ENCODE results near the gene MSH5.
"Not testable (repeated sequence)": the region's sequence is repeated elsewhere in the genome, so short reads cannot be mapped to it uniquely, and the experiment has no call there.

MSH5 gene

DNA sequence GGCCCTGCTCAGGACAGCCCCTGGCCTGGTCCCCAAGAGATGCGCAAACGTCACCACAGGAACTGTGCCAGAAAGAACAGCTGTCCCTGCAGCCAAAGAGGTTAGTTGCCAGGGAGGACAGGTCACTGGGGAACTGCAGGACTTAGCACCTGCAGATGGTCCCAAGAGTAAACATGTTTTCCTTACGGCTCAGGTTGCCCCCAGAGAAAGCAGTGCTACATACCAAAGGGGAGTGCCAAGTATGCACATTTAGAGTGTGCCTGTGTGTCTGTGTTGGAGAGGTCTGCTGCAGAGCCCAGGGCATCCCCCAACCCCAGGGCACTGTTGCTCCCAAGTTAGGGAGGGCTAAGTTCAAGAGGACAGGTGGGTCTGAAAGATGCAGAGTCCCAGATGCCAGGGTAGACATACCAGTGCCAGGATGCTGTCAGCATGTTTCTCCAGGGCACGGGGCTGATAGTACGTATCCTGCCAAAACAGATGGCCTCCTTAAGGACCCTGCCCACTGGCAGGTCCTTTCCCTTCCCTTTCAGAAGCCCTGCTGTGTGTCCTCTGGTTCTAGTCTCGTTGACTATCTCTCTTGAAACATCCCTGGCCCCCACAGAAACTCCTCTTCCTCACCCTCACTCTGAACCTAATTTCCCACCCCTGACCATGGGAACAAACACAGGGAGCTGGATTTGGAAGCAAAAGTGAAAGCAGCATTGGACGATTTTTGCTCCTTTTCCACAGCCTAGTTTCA, 38.0 kb upstream of the MSH5 start:
- FAIRE-seq (peak; percentile 28), DNase-seq (ENCODE audit: insufficient read length, low spot score) (no peak)
- no peak for TF ChIP-seq SPI1 (IDR thresholded peaks at IDR 0.05; ENCODE audit: low read depth, low read length)
- TF ChIP-seq POLR2A (IDR thresholded peaks at IDR 0.05; ENCODE audit: low read depth, low read length): no peak
- no peak for TF ChIP-seq POU2F2 (IDR thresholded peaks at IDR 0.05; ENCODE audit: low read depth, low read length)
- no peak for TF ChIP-seq PAX5 (IDR thresholded peaks at IDR 0.05; ENCODE audit: insufficient read depth, low read length, severe bottlenecking)
- TF ChIP-seq TAF1 (IDR thresholded peaks at IDR 0.05; ENCODE audit: low read depth, low read length): no peak
- no peak for TF ChIP-seq POLR2AphosphoS5 (IDR thresholded peaks at IDR 0.05; ENCODE audit: low read depth, low read length)

DNA sequence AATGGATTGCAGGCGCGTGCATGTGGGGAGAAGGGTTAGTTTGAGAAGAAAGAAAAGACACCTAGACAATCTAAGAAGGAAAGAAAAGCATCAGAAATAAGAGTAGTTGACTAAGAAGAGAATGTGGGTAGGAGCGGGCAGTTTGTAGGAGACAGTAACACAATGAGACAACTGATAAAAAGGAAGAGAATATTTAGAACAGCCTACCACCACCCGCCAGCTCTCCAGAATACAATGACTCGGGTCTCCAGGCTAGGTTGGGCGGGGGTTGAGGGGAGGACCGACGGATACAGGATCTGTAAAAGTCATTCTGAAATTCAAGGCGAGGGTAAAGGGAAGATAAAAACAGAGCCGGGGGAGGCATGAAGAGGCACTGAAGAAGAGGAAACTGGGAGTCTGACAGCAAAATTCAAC, 37.4 kb upstream of the MSH5 start:
- FAIRE-seq: no peak
- no peak for TF ChIP-seq PAX5 (IDR thresholded peaks at IDR 0.05; ENCODE audit: insufficient read depth, low read length, severe bottlenecking)
- TF ChIP-seq SPI1 (IDR thresholded peaks at IDR 0.05; ENCODE audit: low read depth, low read length): no peak
- TF ChIP-seq POLR2AphosphoS5 (IDR thresholded peaks at IDR 0.05; ENCODE audit: low read depth, low read length): no peak
- no peak for TF ChIP-seq TAF1 (IDR thresholded peaks at IDR 0.05; ENCODE audit: low read depth, low read length)
- no peak for TF ChIP-seq POU2F2 (IDR thresholded peaks at IDR 0.05; ENCODE audit: low read depth, low read length)
- TF ChIP-seq POLR2A (IDR thresholded peaks at IDR 0.05; ENCODE audit: low read depth, low read length): no peak
- no peak for DNase-seq (ENCODE audit: insufficient read length, low spot score)

DNA sequence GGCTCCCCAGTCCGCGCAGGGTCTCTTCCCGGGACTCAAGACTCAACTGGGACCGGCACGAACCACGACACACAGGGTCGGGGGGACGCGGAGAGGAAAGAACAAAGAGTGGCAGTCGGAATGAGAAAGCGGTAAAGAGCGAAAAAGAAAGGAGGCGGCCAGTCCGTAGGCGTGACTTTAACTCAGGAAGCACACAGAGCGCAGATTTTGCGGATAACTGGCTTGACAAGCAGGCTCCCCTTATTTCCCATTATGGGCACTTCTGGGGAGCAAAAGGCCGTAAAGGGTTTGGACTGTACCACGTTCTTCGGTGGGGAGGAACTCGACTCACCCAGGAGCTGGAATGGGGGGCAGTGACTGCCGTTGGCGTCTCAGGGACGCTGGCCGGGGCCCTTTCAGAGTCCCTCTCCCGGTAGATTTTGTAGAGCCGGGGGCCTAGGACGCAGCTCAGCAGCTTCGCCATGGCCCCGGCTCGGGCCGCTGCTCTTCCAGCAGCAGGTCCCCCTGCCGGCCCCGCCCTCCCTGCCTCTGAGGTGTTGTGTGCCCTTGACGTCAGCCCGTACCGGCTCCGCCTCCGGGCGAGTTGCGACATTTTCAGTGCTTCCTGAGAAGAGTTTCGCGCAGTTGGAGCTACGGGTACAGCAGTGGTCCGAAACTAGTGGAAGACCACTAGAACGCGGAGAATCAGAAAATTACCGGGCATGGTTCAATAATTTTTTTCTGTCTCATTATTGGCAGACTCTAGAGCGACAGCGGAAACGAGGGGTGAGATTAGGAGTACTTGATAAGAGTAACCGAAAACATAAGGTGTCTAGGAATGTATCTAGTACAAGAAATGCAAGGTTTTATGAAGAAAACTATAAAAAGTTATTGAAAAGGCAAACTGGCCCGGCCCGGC, 36.7 kb upstream of the MSH5 start, which contains the start of gene ABHD16A:
Gene ABHD16A, minus strand, starts transcription at position 506 of the 898 bp plus-strand sequence. Its CDS starts 43 bp downstream, at position 463.
- DNase-seq (ENCODE audit: insufficient read length, low spot score) (peak; percentile 96), FAIRE-seq (peak; percentile 98)
- TF ChIP-seq TAF1 (IDR thresholded peaks at IDR 0.05; ENCODE audit: low read depth, low read length) (peak; percentile 47), PAX5 (IDR thresholded peaks at IDR 0.05; ENCODE audit: insufficient read depth, low read length, severe bottlenecking) (peak; percentile 31), POLR2AphosphoS5 (IDR thresholded peaks at IDR 0.05; ENCODE audit: low read depth, low read length) (peak; percentile 56; the same call in 1 of the 2 replicates), SPI1 (IDR thresholded peaks at IDR 0.05; ENCODE audit: low read depth, low read length) (no peak), POLR2A (IDR thresholded peaks at IDR 0.05; ENCODE audit: low read depth, low read length) (peak; percentile 76), POU2F2 (IDR thresholded peaks at IDR 0.05; ENCODE audit: low read depth, low read length) (no peak; the same call in 1 of the 2 replicates)

DNA sequence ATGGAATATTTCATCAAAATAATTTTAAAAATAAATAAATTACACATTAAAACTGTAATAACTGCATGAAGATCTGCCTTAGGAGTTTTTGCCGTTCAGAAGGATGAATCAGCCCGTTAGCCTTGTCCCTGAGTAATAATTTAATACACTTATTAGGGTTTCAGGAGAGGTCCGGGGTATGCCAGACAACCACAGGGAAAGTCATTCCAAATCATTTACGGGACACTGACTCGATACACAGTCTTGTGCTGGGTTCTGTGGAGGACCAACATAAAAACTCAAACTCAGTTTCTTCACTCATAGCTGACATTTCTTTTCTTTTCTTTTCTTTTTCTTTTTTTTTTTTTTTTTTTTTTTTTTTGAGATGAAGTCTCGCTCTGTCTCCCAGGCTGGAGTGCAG, 33.9 kb upstream of the MSH5 start:
- no peak for FAIRE-seq
- DNase-seq (ENCODE audit: insufficient read length, low spot score): no peak
- TF ChIP-seq POU2F2 (IDR thresholded peaks at IDR 0.05; ENCODE audit: low read depth, low read length) (no peak), POLR2AphosphoS5 (IDR thresholded peaks at IDR 0.05; ENCODE audit: low read depth, low read length) (no peak), TAF1 (IDR thresholded peaks at IDR 0.05; ENCODE audit: low read depth, low read length) (no peak), PAX5 (IDR thresholded peaks at IDR 0.05; ENCODE audit: insufficient read depth, low read length, severe bottlenecking) (no peak), POLR2A (IDR thresholded peaks at IDR 0.05; ENCODE audit: low read depth, low read length) (no peak), SPI1 (IDR thresholded peaks at IDR 0.05; ENCODE audit: low read depth, low read length) (no peak)

DNA sequence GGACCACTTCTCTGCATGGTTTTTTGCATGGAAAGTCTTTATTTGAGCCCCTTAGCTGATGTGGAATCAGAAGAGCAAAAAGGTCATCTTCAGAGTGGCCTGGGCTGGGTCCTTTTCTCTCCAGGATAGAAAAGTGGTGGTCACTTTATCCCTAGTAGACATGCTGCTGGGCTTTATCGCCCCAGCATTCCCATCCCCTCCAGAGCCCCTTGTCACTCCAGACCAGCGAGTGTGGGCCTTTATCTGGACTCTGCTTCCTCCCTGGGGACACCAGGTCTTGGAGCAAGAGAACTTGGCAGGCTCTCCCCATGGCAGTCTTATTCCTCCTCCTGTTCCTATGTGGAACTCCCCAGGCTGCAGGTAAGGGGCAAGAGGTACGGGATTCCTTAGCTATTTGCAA, 33.2 kb upstream of the MSH5 start, which contains the start of gene LY6G6F:
Gene LY6G6F, plus strand, starts transcription at position 268 of the 400 bp plus-strand sequence. Its CDS starts 41 bp downstream, at position 309.
- TF ChIP-seq POLR2A (IDR thresholded peaks at IDR 0.05; ENCODE audit: low read depth, low read length): no peak
- no peak for TF ChIP-seq POLR2AphosphoS5 (IDR thresholded peaks at IDR 0.05; ENCODE audit: low read depth, low read length)
- no peak for TF ChIP-seq POU2F2 (IDR thresholded peaks at IDR 0.05; ENCODE audit: low read depth, low read length)
- TF ChIP-seq TAF1 (IDR thresholded peaks at IDR 0.05; ENCODE audit: low read depth, low read length): no peak
- no peak for TF ChIP-seq PAX5 (IDR thresholded peaks at IDR 0.05; ENCODE audit: insufficient read depth, low read length, severe bottlenecking)
- TF ChIP-seq SPI1 (IDR thresholded peaks at IDR 0.05; ENCODE audit: low read depth, low read length): no peak
- DNase-seq (ENCODE audit: insufficient read length, low spot score) (no peak), FAIRE-seq (no peak)

DNA sequence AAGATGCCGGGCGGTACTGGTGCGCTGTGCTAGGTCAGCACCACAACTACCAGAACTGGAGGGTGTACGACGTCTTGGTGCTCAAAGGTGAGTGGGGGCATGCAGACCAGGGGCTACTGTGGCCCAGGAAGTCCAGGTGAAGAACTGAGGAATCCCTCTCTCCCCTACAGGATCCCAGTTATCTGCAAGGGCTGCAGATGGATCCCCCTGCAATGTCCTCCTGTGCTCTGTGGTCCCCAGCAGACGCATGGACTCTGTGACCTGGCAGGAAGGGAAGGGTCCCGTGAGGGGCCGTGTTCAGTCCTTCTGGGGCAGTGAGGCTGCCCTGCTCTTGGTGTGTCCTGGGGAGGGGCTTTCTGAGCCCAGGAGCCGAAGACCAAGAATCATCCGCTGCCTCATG, 32.1 kb upstream of the MSH5 start:
- no peak for DNase-seq (ENCODE audit: insufficient read length, low spot score)
- no peak for TF ChIP-seq POLR2A (IDR thresholded peaks at IDR 0.05; ENCODE audit: low read depth, low read length)
- no peak for TF ChIP-seq PAX5 (IDR thresholded peaks at IDR 0.05; ENCODE audit: insufficient read depth, low read length, severe bottlenecking)
- no peak for TF ChIP-seq SPI1 (IDR thresholded peaks at IDR 0.05; ENCODE audit: low read depth, low read length)
- no peak for TF ChIP-seq POU2F2 (IDR thresholded peaks at IDR 0.05; ENCODE audit: low read depth, low read length)
- TF ChIP-seq TAF1 (IDR thresholded peaks at IDR 0.05; ENCODE audit: low read depth, low read length): no peak
- TF ChIP-seq POLR2AphosphoS5 (IDR thresholded peaks at IDR 0.05; ENCODE audit: low read depth, low read length): no peak
- FAIRE-seq: no peak

DNA sequence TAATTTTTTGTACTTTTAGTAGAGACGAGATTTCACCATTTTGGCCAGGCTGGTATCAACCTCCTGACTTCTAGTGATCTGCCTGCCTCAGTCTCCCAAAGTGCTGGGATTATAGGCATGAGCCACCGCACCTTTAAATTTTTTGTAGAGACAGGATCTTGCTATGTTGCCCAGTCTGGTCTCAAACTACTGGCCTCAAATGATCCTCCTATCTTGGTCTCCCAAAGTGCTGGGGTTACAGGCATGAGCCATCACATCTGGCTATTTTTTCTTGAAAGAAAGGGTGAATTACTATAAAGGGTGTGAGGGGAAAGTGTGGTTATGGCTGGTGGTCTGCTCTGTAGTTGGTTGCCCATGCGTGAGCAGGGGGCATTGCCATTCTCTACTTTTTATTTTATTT, 31.6 kb upstream of the MSH5 start:
- TF ChIP-seq PAX5 (IDR thresholded peaks at IDR 0.05; ENCODE audit: insufficient read depth, low read length, severe bottlenecking): no peak
- TF ChIP-seq POLR2A (IDR thresholded peaks at IDR 0.05; ENCODE audit: low read depth, low read length): no peak
- no peak for TF ChIP-seq SPI1 (IDR thresholded peaks at IDR 0.05; ENCODE audit: low read depth, low read length)
- TF ChIP-seq POU2F2 (IDR thresholded peaks at IDR 0.05; ENCODE audit: low read depth, low read length): no peak
- TF ChIP-seq TAF1 (IDR thresholded peaks at IDR 0.05; ENCODE audit: low read depth, low read length): no peak
- no peak for TF ChIP-seq POLR2AphosphoS5 (IDR thresholded peaks at IDR 0.05; ENCODE audit: low read depth, low read length)
- DNase-seq (ENCODE audit: insufficient read length, low spot score) (no peak), FAIRE-seq (no peak)

DNA sequence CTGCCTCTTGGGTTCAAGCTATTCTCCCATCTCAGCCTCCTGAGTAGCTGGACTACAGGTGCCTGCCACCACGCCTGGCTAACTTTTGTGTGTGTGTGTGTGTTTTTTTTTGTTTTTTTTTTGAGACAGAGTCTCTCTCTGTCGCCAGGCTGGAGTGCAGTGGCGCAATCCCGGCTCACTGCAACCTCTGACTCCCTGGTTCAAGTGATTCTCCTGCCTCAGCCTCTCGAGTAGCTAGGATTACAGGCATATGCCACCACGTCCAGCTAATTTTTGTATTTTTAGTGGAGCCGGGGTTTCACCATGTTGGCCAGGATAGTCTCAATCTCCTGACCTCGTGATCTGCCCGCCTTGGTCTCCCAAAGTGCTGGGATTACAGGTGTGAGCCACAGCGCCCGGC, 30.6 kb upstream of the MSH5 start:
- DNase-seq (ENCODE audit: insufficient read length, low spot score); FAIRE-seq: not testable (repeated sequence)

DNA sequence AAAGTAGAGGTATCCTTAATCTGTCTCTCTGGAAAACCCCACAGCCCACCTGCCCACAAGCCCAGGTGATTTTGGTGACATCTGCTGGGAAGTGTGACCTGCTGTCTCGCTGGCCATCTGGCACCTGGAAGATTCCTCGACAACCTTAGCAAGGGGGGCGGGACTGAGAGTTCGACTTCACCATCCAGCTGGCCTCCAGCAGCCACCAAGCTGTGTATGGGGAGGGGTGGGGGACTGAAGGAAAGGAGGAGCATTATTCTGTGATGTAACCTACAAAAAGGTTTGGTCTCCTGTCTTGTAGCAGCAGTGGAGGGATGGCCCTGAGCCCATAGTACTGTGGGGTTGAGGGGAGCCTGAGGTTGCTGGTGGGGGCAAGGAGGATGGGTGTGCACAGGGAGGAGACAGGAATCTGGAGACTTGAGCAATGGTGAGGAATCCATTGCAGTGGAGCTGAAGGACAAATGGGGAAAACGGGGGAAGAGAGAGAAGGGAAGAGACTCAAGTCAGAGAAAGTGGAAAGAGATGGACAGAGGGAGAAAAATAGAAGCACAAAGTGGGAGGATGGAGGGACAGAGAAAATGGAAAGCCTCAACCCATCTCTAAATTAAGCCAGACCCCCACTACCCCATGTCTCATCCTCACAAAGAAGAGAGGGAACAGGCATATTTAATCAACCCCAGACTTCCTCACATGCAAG, 29.1 kb upstream of the MSH5 start:
- FAIRE-seq: peak; percentile 38
- no peak for TF ChIP-seq POLR2AphosphoS5 (IDR thresholded peaks at IDR 0.05; ENCODE audit: low read depth, low read length)
- TF ChIP-seq TAF1 (IDR thresholded peaks at IDR 0.05; ENCODE audit: low read depth, low read length): no peak
- no peak for TF ChIP-seq SPI1 (IDR thresholded peaks at IDR 0.05; ENCODE audit: low read depth, low read length)
- no peak for TF ChIP-seq PAX5 (IDR thresholded peaks at IDR 0.05; ENCODE audit: insufficient read depth, low read length, severe bottlenecking)

More for the DNA sequence above, 29.1 kb upstream of the MSH5 start:
- DNase-seq (ENCODE audit: insufficient read length, low spot score): no peak

Measured in GM12891 (cell line).